IMR-90 (cell line): ENCODE measurements around the gene KCNF1. TPM values are rescaled to one million over a fixed set of nuclear protein-coding genes. Genes with fewer than 3 reads are reported as not detected.

Experiments
- ATAC-seq: fragments of 200-7000 bp; cut with Tn5 transposase; 2 replicates; pipeline ENCODE4 v1.9.1; 2020; ENCODE audit warnings: low read depth, mild to moderate bottlenecking, moderate library complexity
- BruUV-seq: library from RNA; stranded (reverse); fragments of 400-500 nt; replicated peaks from 2 replicates; lab custom pipeline; 2021; lab: Mats Ljungman, UMichigan
- CTCF ChIA-PET: fragments of 300-600 bp; formaldehyde crosslinking; extraction: SDS; loops from one replicate; lab custom pipeline; 2021; ENCODE audit warnings: antibody characterized with exemption; lab: Yijun Ruan, JAX
- POLR2A ChIA-PET: fragments of 300-600 bp; sonication (Branson Sonifier 250); formaldehyde crosslinking; loops from one replicate; lab custom pipeline; 2022; ENCODE audit warnings: antibody characterized with exemption; ENCODE audit not compliant: unreplicated experiment; lab: Charles Lee
- DNase-seq: peaks from one replicate; pipeline ENCODE4 v3.0.0; 2013
- H2AFZ ChIP-seq: replicated peaks from 2 replicates; pipeline ENCODE3; 2013; ENCODE audit warnings: low read length, mild to moderate bottlenecking; ENCODE audit not compliant: poor library complexity
- H2AK5ac ChIP-seq: 2 replicates; pipeline ENCODE4 v1.6.1; 2013; ENCODE audit warnings: low read depth, low read length, inconsistent platforms
- H2AK9ac ChIP-seq: replicated peaks from 2 replicates; pipeline ENCODE3; 2013; ENCODE audit warnings: mild to moderate bottlenecking, low read depth, low read length, moderate library complexity; ENCODE audit not compliant: poor library complexity
- H2BK120ac ChIP-seq: 2 replicates; pipeline ENCODE4 v1.6.1; 2013; ENCODE audit warnings: low read depth, low read length, inconsistent platforms
- H2BK15ac ChIP-seq: 3 replicates; pipeline ENCODE4 v1.6.1; 2013; ENCODE audit warnings: low read depth, low read length, inconsistent platforms
- H2BK20ac ChIP-seq: 2 replicates; pipeline ENCODE4 v1.6.1; 2013; ENCODE audit warnings: low read depth, mild to moderate bottlenecking, inconsistent platforms, low read length, moderate library complexity
- H2BK5ac ChIP-seq: 2 replicates; pipeline ENCODE4 v1.6.1; 2013; ENCODE audit warnings: mild to moderate bottlenecking, low read depth, low read length, inconsistent platforms; ENCODE audit not compliant: poor library complexity, severe bottlenecking
- H3K14ac ChIP-seq: replicated peaks from 2 replicates; pipeline ENCODE4 v1.6.1; 2013; ENCODE audit warnings: low read depth, low read length, inconsistent platforms
- H3K18ac ChIP-seq: 2 replicates; pipeline ENCODE4 v1.6.1; 2013; ENCODE audit warnings: low read depth, low read length, control low read depth
- H3K23ac ChIP-seq: 2 replicates; pipeline ENCODE4 v1.6.1; 2013; ENCODE audit warnings: low read depth, low read length, inconsistent platforms
- H3K27ac ChIP-seq: 2 replicates; pipeline ENCODE4 v1.5.1; 2013; ENCODE audit warnings: mild to moderate bottlenecking, control low read depth, low read length; ENCODE audit not compliant: insufficient read depth
- H3K27me3 ChIP-seq: 2 replicates; pipeline ENCODE4 v1.6.1; 2013; ENCODE audit warnings: low read length; ENCODE audit not compliant: control insufficient read depth, insufficient read depth
- H3K36me3 ChIP-seq: 2 replicates; pipeline ENCODE4 v1.6.1; 2013; ENCODE audit warnings: low read length, mixed read lengths; ENCODE audit not compliant: control insufficient read depth, insufficient read depth
- H3K4ac ChIP-seq: 2 replicates; pipeline ENCODE4 v1.6.1; 2013; ENCODE audit warnings: low read depth, low read length, inconsistent platforms
- H3K4me1 ChIP-seq: 2 replicates; pipeline ENCODE4 v1.6.1; 2013; ENCODE audit warnings: low read length, mixed read lengths; ENCODE audit not compliant: control insufficient read depth, insufficient read depth
- H3K4me2 ChIP-seq: 2 replicates; pipeline ENCODE4 v1.6.1; 2013; ENCODE audit warnings: low read depth, mild to moderate bottlenecking, control low read depth, low read length, moderate library complexity
- H3K4me3 ChIP-seq: 2 replicates; pipeline ENCODE4 v1.5.1; 2013; ENCODE audit warnings: low read depth, mild to moderate bottlenecking, control low read depth, low read length, moderate library complexity; ENCODE audit not compliant: insufficient read depth
- H3K56ac ChIP-seq: 2 replicates; pipeline ENCODE4 v1.6.1; 2013; ENCODE audit warnings: low read length, inconsistent platforms; ENCODE audit not compliant: insufficient read depth; ENCODE audit errors: extremely low read depth
- H3K79me1 ChIP-seq, 2 experiments: 2 replicates each; pipeline ENCODE4 v1.6.1; 2013; ENCODE audit warnings: low read length in 2 of 2, inconsistent platforms in 1 of 2, low read depth in 1 of 2
- H3K9ac ChIP-seq: 2 replicates; pipeline ENCODE4 v1.6.1; 2013; ENCODE audit warnings: low read depth, low read length, control low read depth
- H3K9me1 ChIP-seq: 2 replicates; pipeline ENCODE4 v1.6.1; 2013; ENCODE audit warnings: low read length, inconsistent platforms; ENCODE audit not compliant: insufficient read depth
- H3K9me3 ChIP-seq: 2 replicates; pipeline ENCODE4 v1.6.1; 2013; ENCODE audit warnings: low read length; ENCODE audit not compliant: control insufficient read depth, insufficient read depth
- H4K20me1 ChIP-seq: 2 replicates; pipeline ENCODE4 v1.6.1; 2013; ENCODE audit warnings: low read length, inconsistent platforms; ENCODE audit not compliant: insufficient read depth
- H4K5ac ChIP-seq: 2 replicates; pipeline ENCODE4 v1.6.1; 2013; ENCODE audit warnings: mild to moderate bottlenecking, low read depth, low read length, control low read depth
- H4K8ac ChIP-seq, 2 experiments: 2 replicates each; pipeline ENCODE4 v1.6.1; 2013; ENCODE audit warnings: low read depth in 2 of 2, low read length in 2 of 2, control low read depth in 1 of 2, inconsistent platforms in 1 of 2
- H4K91ac ChIP-seq: 2 replicates; pipeline ENCODE4 v1.6.1; 2013; ENCODE audit warnings: low read depth, low read length, inconsistent platforms; ENCODE audit not compliant: insufficient read depth
- BHLHE40 ChIP-seq: fragments of 150-350 bp; IDR thresholded peaks from 2 replicates; pipeline ENCODE4 v1.6.1; 2016; ENCODE audit warnings: mild to moderate bottlenecking, low read depth, low read length
- CEBPB ChIP-seq: IDR thresholded peaks from 2 replicates; pipeline ENCODE4 v1.6.1; 2012; ENCODE audit warnings: low read depth, low read length, improper control_type of control experiment
- CHD1 ChIP-seq: IDR thresholded peaks from 2 replicates; pipeline ENCODE4 v1.6.1; 2012; ENCODE audit warnings: low read depth, low read length, improper control_type of control experiment
- FOS ChIP-seq: fragments of 150-350 bp; IDR thresholded peaks from 2 replicates; pipeline ENCODE4 v1.6.1; 2016; ENCODE audit warnings: low read depth, low read length
- MAFK ChIP-seq: IDR thresholded peaks from 2 replicates; pipeline ENCODE4 v1.6.1; 2012; ENCODE audit warnings: low read depth, low read length, improper control_type of control experiment
- MAZ ChIP-seq: IDR thresholded peaks from 2 replicates; pipeline ENCODE4 v1.6.1; 2012; ENCODE audit warnings: low read depth, mild to moderate bottlenecking, low read length, improper control_type of control experiment, moderate library complexity, borderline replicate concordance
- MXI1 ChIP-seq: IDR thresholded peaks from 2 replicates; pipeline ENCODE4 v1.6.1; 2012; ENCODE audit warnings: low read depth, mild to moderate bottlenecking, low read length, moderate library complexity, borderline replicate concordance
- NFE2L2 ChIP-seq: fragments of 150-350 bp; IDR thresholded peaks from 2 replicates; pipeline ENCODE4 v1.6.1; 2016; ENCODE audit warnings: low read depth, mild to moderate bottlenecking, low read length
- POLR2A ChIP-seq: IDR thresholded peaks from 2 replicates; pipeline ENCODE4 v1.6.1; 2012; ENCODE audit warnings: mild to moderate bottlenecking, low read depth, low read length
- RAD21 ChIP-seq: IDR thresholded peaks from 2 replicates; pipeline ENCODE4 v1.6.1; 2012; ENCODE audit warnings: low read length, improper control_type of control experiment
- RCOR1 ChIP-seq: IDR thresholded peaks from 2 replicates; pipeline ENCODE4 v1.6.1; 2012; ENCODE audit warnings: mild to moderate bottlenecking, low read length, improper control_type of control experiment; ENCODE audit not compliant: insufficient replicate concordance
- RFX5 ChIP-seq: IDR thresholded peaks from 2 replicates; pipeline ENCODE4 v1.8.0; 2012; ENCODE audit warnings: low read depth, mild to moderate bottlenecking, low read length, moderate library complexity
- SMC3 ChIP-seq: fragments of 150-350 bp; IDR thresholded peaks from 2 replicates; pipeline ENCODE4 v1.6.1; 2016; ENCODE audit warnings: low read depth, mild to moderate bottlenecking, antibody characterized with exemption, low read length, moderate library complexity
- WGBS, 2 experiments: methylation state at CpG; one replicate each; pipeline versions ENCODE4 v1.1.5 to v1.1.7; 2013; ENCODE audit warnings: missing lambda C conversion rate in 2 of 2; ENCODE audit not compliant: insufficient read length in 1 of 2; ENCODE audit errors: extremely low coverage in 2 of 2; 5-methylcytosine and 5-hydroxymethylcytosine counted together
- dilution Hi-C: fragments of 300-500 bp; cut with HindIII; formaldehyde crosslinking; loops from one replicate; pipeline ENCODE4 v1.14.3; 2018; ENCODE audit warnings: low sequenced_read_pairs; ENCODE audit not compliant: unreplicated experiment
- in situ Hi-C: fragments of 300-500 bp; cut with MboI; formaldehyde crosslinking; loops from 3 replicates; pipeline ENCODE4 v1.14.3; 2019; ENCODE audit warnings: low sequenced_read_pairs, inconsistent platforms, mixed read lengths
- intact Hi-C: fragments of 100-400 bp; cut with micrococcal nuclease; formaldehyde crosslinking; loops from 2 replicates; pipeline ENCODE4 v1.10.0; 2022
- polyA plus RNA-seq, 3 experiments: library from polyadenylated mRNA; depleted of rRNA; stranded (reverse); fragments of >200 nt; gene quantifications; 2 replicates each; pipeline ENCODE4 v1.2.3, GENCODE V29; 2012; ENCODE audit warnings: low replicate concordance in 1 of 3
- total RNA-seq: library from RNA; depleted of rRNA; stranded (reverse); fragments of >200 nt; gene quantifications from 2 replicates; pipeline ENCODE4 v1.2.3, GENCODE V29; 2012
- TF ChIP-seq, protein P1 (sequence below): conservative IDR thresholded peaks from 2 replicates; pipeline ENCODE4 v1.5.1; 2012; ENCODE audit warnings: mild to moderate bottlenecking, low read depth, low read length, improper control_type of control experiment
- TF ChIP-seq, protein P2 (sequence below): fragments of 150-350 bp; IDR thresholded peaks from 2 replicates; pipeline ENCODE4 v1.6.1; 2016; ENCODE audit warnings: low read depth, mild to moderate bottlenecking, low read length, moderate library complexity, borderline replicate concordance
- TF ChIP-seq, protein P3 (sequence below): fragments of 150-350 bp; IDR thresholded peaks from 2 replicates; pipeline ENCODE4 v1.6.1; 2017; ENCODE audit warnings: mild to moderate bottlenecking, antibody characterized with exemption, low read length, low read depth

Gene KCNF1
- total and polyA plus RNA-seq, 2 of the 4 experiments (the other 2 are of a cell fraction), result 0.54 to 1.4 TPM

DNA sequence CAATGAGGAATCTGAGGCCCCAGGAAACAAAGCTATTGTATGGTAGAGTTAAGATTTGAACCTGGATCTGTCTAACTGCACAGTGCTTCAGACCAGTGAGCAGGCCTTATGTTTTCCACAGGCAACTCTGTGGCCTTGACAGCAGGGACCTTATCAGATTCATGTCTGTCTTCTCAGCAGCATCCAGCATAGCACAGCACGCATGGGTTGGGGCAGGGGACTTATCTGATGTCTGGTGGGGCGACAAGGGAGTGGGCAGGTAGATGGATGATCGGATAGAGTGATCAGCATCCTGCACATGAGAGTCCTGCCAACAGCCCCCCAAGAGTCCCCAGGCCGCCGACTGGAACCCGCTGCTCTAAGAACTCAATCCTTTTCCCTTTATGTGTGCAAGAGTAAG is 28.7 kb upstream of the KCNF1 start:
- H2AFZ ChIP-seq, result no peak overlapping the region
- H2AK5ac ChIP-seq, result no peak overlapping the region
- no peak overlapping the region for H3K4ac ChIP-seq
- H4K91ac ChIP-seq, result no peak overlapping the region
- ATAC-seq (no peak), DNase-seq (no peak)
- TF ChIP-seq POLR2A, result no peak
- TF ChIP-seq RFX5, result no peak
- TF ChIP-seq MXI1, result no peak
- no peak for TF ChIP-seq FOS
- no peak for TF ChIP-seq SMC3
- TF ChIP-seq, protein P1, sequence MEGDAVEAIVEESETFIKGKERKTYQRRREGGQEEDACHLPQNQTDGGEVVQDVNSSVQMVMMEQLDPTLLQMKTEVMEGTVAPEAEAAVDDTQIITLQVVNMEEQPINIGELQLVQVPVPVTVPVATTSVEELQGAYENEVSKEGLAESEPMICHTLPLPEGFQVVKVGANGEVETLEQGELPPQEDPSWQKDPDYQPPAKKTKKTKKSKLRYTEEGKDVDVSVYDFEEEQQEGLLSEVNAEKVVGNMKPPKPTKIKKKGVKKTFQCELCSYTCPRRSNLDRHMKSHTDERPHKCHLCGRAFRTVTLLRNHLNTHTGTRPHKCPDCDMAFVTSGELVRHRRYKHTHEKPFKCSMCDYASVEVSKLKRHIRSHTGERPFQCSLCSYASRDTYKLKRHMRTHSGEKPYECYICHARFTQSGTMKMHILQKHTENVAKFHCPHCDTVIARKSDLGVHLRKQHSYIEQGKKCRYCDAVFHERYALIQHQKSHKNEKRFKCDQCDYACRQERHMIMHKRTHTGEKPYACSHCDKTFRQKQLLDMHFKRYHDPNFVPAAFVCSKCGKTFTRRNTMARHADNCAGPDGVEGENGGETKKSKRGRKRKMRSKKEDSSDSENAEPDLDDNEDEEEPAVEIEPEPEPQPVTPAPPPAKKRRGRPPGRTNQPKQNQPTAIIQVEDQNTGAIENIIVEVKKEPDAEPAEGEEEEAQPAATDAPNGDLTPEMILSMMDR, result no peak
- TF ChIP-seq, protein P2, sequence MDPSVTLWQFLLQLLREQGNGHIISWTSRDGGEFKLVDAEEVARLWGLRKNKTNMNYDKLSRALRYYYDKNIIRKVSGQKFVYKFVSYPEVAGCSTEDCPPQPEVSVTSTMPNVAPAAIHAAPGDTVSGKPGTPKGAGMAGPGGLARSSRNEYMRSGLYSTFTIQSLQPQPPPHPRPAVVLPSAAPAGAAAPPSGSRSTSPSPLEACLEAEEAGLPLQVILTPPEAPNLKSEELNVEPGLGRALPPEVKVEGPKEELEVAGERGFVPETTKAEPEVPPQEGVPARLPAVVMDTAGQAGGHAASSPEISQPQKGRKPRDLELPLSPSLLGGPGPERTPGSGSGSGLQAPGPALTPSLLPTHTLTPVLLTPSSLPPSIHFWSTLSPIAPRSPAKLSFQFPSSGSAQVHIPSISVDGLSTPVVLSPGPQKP, result no peak
- TF ChIP-seq MAFK, result no peak
- TF ChIP-seq MAZ, result no peak
- TF ChIP-seq RCOR1, result no peak
- no peak for TF ChIP-seq BHLHE40
- TF ChIP-seq CHD1, result no peak
- no peak for TF ChIP-seq NFE2L2
- TF ChIP-seq RAD21, result no peak
- TF ChIP-seq, protein P3, sequence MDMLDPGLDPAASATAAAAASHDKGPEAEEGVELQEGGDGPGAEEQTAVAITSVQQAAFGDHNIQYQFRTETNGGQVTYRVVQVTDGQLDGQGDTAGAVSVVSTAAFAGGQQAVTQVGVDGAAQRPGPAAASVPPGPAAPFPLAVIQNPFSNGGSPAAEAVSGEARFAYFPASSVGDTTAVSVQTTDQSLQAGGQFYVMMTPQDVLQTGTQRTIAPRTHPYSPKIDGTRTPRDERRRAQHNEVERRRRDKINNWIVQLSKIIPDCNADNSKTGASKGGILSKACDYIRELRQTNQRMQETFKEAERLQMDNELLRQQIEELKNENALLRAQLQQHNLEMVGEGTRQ, result no peak
- TF ChIP-seq CEBPB, result no peak
- POLR2A ChIA-PET, result no interaction called here
- no peak overlapping the region for H3K27ac ChIP-seq
- no peak overlapping the region for H3K4me3 ChIP-seq
- intact Hi-C loops, result no loop called here
- H4K20me1 ChIP-seq, result no peaks in the 10 kb centered on the region
- H3K4me2 ChIP-seq, result no peak overlapping the region
- H3K9me3 ChIP-seq, result no peaks in the 10 kb centered on the region
- H3K79me1 ChIP-seq, result no peaks in the 10 kb centered on the region
- no peak overlapping the region for H4K5ac ChIP-seq
- no peak overlapping the region for H3K9ac ChIP-seq
- dilution Hi-C loops, result no loop called here
- no peak overlapping the region for H3K18ac ChIP-seq
- no peak overlapping the region for H2BK20ac ChIP-seq
- H3K27me3 ChIP-seq, result peaks cover 16% of the 10 kb centered on the region
- H2BK120ac ChIP-seq, result no peak overlapping the region
- no peak overlapping the region for H3K23ac ChIP-seq
- no peaks in the 10 kb centered on the region for H3K4me1 ChIP-seq
- H3K36me3 ChIP-seq, result no peaks in the 10 kb centered on the region
- H2BK15ac ChIP-seq, result no peak overlapping the region
- H3K14ac ChIP-seq, result no peak overlapping the region
- H2BK5ac ChIP-seq, result no peak overlapping the region
- CTCF ChIA-PET, result no interaction called here
- H3K56ac ChIP-seq, result no peak overlapping the region
- no TSS peak for BruUV-seq
- in situ Hi-C loops, result no loop called here
- H2AK9ac ChIP-seq, result no peak overlapping the region
- no peaks in the 10 kb centered on the region for H3K9me1 ChIP-seq
- H4K8ac ChIP-seq, result no peak overlapping the region
- WGBS, 2 experiments, result no CpG with 5 or more reads among the region's 6 CpGs
